GM19395 (cell line): ENCODE results near the gene ADAMTS12.

ENCODE experiments used
- ATAC-seq: cut with Tn5 transposase; IDR thresholded peaks from one replicate; pipeline ENCODE4 v1.9.1; 2021; ENCODE audit warnings: mild to moderate bottlenecking, moderate library complexity; ENCODE audit not compliant: unreplicated experiment

Gene ADAMTS12

DNA sequence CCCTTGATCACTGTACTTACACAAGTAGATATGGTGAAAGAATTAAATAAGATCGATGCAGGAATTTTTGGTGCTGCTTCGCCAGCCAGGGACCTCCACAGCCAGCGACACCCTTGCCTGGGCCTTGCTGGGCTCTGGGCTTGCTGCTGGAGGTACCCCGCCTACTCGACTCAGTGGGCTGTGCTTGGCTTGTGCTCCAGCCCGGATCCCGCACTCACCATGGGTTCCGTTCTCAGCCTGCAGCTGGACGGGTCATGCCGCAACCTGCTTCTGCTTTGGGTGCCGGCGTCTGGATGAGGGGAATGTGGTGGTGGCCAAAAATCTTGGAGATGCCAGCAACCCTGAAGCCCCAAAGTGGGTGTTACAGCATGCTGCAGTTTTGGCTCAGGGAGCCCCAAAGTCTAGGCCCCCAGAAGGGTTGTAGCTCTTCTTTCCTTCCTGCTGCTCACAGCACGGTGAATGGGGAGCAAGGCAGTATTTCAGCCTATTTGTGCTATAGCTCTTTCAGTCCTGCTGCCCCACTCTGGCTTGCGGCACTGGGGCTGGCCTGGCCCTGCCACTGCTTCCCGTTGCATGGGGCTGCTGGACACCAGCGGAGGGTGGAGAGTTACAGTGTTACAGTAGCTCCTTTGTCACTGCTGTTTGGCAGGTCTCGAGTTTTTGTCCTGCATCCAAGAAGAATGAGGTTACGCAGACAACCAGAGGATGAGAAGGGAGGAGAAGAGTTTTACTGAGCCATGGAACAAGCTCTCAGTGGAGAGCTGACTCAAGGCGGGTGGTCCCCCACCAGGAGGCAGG lies 403.0 kb downstream of the ADAMTS12 start:
- no peak for ATAC-seq

DNA sequence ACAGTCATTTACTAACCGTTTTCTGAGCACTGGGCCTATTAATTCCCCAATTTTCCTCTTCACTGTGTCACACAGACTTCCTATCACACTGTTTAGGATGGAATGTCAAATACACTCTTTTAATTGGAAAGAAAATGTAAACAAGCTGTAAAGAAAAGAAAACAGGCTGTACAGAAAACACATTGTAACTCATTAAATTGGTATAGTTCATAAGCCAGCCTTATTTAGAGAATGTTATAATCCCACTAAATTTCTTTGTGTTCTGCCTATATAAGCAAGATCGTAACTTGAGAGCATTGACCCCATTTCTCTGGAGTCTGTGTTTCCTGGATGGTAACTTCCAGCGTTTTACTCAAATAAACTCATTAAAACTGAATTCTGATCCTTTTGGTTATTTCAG lies 404.6 kb downstream of the ADAMTS12 start:
- no peak for ATAC-seq

DNA sequence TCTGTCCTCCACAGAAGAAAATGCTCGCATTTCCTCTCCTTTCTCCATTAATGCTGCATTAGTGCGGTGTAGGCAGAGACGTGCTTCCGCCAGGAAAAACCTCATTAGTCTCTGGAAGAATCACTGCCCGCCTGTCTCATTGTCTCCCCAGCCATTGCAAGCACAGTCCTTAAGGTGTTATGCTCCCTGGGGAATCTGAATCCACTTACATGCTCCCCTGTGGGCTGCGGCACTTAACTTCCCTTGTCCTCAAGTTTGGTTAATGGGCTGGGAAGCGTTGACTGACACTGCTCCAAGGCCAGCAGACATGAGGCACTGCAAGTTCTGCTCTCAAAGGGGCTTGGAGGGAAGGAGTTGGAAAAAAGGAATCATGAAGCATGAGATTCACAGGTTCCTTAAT lies 409.5 kb downstream of the ADAMTS12 start:
- no peak for ATAC-seq

DNA sequence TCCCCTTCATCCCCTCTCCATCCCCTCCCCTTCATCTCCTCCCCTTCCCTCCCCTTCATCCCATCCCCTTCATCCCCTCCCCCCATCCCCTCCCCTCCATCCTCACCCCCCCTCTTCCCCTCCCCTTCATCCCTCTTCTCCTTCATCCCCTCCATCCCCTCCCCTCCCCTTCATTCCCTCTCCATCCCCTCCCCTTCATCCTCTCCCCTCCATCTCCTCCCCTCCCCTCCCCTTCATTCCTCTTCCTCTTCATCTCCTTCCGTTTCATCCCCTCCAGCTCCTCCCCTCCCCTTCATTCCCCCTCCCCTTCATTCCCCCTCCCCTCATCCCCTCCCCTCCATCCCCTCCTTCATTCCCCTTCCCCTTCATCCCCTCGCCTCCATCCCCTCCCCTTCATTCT lies 410.9 kb downstream of the ADAMTS12 start:
- ATAC-seq = no peak

DNA sequence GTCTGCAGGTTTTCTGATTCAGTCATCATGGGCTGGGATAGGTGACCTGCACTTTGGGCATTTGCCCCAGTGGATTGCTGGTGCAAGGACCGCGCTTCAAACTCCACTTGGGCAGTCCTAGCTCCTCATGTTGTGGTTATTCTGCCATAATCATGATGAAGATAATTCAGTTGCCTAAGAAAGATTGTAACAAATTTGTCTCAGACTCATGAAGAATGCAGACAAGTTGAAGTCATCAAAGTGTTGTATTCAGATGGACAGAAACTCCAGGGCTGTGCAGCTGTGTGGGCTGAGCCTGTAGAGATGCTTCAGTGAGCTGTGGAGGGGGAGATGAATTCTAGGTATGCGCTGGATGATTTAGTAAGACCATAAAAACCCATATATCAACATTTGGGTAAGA lies 412.5 kb downstream of the ADAMTS12 start:
- no peak for ATAC-seq

DNA sequence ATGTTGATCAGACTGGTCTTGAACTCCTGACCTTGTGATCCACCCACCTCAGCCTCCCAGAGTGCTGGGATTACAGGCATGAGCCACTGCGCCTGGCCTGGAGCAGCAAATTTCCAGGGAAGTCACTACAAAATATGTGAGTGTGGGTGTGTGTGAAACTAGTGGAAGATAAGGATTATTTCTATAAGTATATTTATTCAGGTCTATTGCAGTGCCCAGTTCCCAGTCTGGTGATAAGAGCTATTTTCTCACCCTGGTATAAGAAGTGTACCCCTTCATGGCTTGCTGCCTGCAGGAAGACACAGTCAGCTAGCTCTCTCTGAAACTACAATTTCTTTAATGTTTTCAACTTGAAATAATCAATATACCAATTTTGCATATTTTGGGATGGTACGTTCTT lies 414.0 kb downstream of the ADAMTS12 start:
- ATAC-seq = no peak

DNA sequence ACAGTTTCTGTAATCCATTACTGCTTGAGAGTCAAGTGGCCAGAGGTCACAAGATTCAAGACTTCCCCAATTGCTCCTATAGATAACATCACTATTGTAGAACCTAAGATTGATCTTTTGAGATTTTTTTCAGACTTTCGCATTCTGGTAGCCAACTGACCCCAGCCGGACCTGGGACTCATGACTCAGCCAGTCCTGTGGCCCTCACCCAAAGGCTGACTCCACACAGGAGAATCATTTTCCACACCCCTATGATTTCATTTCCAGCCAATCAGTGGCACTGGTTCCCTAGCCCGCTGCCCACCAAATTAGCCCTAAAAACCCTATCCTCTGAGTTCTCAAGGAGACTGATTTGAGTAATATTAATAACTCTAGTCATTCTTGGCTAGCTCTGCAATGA lies 414.8 kb downstream of the ADAMTS12 start:
- no peak for ATAC-seq

DNA sequence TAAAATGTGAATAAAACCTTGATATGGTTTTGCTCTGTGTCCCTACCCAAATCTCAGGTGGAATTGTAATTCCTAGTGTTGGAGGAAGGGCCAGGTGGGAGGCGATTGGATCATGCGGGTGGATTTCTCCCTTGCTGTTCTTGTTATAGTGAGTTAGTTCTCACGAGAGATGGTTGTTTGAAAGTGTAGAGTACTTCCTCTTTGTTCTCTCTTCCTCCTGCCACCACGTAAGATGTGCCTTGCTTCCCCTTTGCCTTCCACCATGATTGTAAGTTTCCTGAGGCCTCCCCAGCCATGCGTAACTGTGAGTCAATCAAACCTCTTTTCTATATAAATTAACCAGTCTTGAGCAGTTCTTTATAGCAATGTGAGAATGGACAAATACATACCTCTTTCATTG lies 416.1 kb downstream of the ADAMTS12 start:
- ATAC-seq = no peak

DNA sequence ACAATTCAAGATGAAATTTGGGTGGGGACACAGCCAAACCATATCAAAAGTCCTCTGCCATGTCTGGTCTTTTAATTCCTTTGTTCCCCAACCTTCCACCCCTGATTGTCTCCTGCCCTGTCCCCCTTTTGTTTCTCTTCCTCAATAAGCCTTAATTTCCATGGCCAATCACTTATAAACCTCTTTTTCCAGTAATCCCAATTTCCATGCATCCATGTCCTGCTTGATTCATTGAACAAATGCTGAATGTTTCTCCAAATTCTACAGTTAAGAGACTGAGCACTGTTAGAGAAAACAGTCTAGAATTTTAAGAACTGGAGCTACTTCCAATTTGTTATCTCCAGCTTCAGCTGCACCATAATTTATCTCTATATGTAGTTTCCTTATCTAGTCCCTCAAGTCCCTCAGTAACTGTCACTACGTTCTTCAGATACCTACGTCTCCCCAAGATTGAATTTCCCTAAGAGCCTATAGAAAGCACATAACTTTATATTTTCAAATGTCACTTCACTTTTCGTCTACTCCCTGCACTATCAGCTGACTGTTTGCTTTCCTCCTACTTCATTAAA lies 416.8 kb downstream of the ADAMTS12 start:
- no peak for ATAC-seq

DNA sequence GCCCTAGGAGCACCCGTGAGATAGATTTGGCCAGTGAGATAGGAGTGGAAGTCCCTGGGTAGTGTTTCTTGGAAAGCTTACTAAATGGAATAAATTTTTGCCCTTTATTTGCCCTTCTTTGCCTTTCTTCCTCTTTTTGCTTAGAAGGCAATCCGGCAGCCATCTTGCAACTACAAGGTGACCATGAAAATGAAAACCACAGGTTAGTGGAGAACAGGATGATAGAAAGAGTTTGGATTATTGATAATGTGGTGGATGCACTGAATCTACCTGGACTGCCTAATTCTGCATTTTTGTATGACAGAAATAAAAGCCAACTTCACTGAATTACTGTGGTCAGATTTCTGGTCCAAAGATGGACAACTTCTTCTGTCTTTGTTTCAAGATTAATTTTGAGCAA lies 417.8 kb downstream of the ADAMTS12 start:
- no peak for ATAC-seq
